GM12891 (cell line): ENCODE data around the gene PTPN13.
"Not testable (repeated sequence)": the region's sequence is repeated elsewhere in the genome, so short reads cannot be mapped to it uniquely, and the experiment has no call there.

ENCODE experiments used
- DNase-seq: peaks from one replicate; pipeline ENCODE4 v3.0.0; 2011; ENCODE audit warnings: low spot score; ENCODE audit not compliant: insufficient read length
- FAIRE-seq: peaks from 2 replicates; lab custom pipeline; 2011; peaks lifted over from hg19 to GRCh38; lab: Jason Lieb, UNC
- PAX5 ChIP-seq: IDR thresholded peaks from 2 replicates; pipeline ENCODE4 v1.6.1; 2011; ENCODE audit warnings: low read length, moderate library complexity, mild to moderate bottlenecking; ENCODE audit not compliant: insufficient read depth, severe bottlenecking
- POLR2A ChIP-seq: IDR thresholded peaks from 2 replicates; pipeline ENCODE4 v1.6.1; 2011; ENCODE audit warnings: low read depth, low read length, control low read depth
- POLR2AphosphoS5 ChIP-seq: IDR thresholded peaks from 2 replicates; pipeline ENCODE4 v1.6.1; 2011; ENCODE audit warnings: low read depth, low read length, control low read depth
- POU2F2 ChIP-seq: IDR thresholded peaks from 2 replicates; pipeline ENCODE4 v1.6.1; 2011; ENCODE audit warnings: low read depth, mild to moderate bottlenecking, control low read depth, low read length, moderate library complexity
- SPI1 ChIP-seq: IDR thresholded peaks from 2 replicates; pipeline ENCODE4 v1.6.1; 2011; ENCODE audit warnings: low read depth, low read length, control low read depth
- TAF1 ChIP-seq: IDR thresholded peaks from 2 replicates; pipeline ENCODE4 v1.6.1; 2011; ENCODE audit warnings: low read depth, low read length, control low read depth

PTPN13 gene

DNA sequence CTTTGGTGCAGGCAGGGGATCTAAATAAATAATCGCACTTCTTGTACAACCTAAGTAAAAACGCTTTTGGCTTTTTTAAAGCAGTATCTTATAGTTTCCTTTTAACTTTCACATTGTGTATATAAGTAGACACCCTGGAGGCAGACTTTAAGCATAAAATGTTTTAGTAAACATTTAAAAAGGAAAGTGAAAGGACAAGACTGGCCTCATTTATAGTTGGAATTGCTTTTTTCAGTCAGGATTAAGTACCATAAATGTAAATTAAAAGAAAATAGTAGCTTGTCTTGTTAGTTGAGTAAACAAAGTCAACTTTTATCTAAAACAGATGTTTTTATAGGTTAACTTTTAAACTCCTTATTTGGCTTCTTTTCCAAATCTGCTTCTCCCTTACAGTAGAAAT, 39.7 kb downstream of the PTPN13 start:
- no peak for DNase-seq
- no peak for FAIRE-seq
- no peak for TF ChIP-seq POLR2AphosphoS5
- no peak for TF ChIP-seq SPI1

DNA sequence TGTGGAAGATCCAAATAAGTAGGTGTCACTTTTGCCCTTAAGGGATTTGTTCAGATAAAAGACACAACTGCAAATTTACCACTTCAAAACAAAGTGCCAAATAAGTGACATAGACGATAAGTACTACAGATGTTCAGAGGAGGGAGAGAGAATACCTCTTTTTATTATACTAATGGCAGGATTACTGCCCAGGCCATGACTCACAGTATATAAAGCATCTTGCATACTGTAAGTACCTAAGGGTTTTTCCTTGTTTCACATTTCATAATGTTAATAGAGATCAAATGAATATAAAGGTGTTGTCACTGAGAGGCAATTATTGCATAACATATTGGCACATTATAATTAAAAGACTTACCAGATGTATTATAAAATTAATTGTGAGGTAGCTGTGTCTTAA, 46.4 kb downstream of the PTPN13 start:
- no peak for DNase-seq
- no peak for FAIRE-seq
- TF ChIP-seq POLR2A: no peak
- no peak for TF ChIP-seq POLR2AphosphoS5
- TF ChIP-seq SPI1: no peak
- no peak for TF ChIP-seq PAX5
- no peak for TF ChIP-seq POU2F2
- TF ChIP-seq TAF1: no peak

DNA sequence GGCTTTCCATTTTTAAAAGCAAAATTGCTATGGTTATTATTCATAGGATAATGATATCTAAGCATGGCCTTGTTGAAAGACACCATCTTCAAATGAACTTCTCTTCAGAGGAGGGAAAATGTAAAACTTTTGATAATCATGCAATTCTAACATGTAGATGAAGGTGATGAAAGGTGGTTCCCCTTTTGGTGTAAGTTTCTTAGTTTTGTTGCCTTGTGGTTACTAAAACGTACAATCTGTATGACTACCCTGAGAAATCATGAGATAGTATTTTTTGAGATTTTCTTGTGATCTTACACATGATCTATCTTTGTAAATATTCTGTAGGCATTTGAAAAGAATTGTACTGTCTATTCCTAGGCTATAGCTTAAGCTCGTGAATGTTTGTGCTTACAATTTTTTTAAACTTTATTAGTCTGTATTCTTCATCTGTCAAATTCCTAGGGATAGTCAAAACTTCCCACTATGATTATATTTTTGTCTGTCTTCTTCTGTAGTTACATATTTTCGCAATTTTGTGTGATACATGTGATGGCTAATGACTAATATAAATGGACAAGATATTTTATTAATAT, 47.5 kb downstream of the PTPN13 start:
- FAIRE-seq (no peak), DNase-seq (no peak)
- TF ChIP-seq PAX5: no peak
- TF ChIP-seq POLR2A: no peak
- TF ChIP-seq TAF1: no peak
- no peak for TF ChIP-seq POU2F2
- TF ChIP-seq SPI1: no peak
- no peak for TF ChIP-seq POLR2AphosphoS5

DNA sequence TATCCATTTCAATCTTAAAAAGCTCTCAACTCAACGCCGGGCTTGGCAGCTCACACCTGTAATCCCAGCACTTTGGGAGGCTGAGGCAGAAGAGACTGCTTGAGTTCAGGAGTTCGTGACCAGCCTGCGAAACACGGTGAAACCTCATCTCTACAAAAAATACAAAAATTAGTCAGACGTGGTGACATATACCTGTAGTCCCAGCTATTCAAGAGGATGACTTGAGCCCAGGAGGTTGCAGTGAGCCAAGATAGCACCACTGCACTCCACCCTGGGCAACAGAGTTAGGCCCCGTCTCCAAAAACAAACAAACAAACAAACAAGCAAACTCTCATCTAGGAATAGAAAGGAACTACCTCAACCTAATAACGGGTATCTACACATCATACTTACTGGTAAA, 50.8 kb downstream of the PTPN13 start:
- FAIRE-seq (no peak), DNase-seq (no peak)
- TF ChIP-seq SPI1 (no peak), PAX5 (no peak), POLR2A (no peak), POU2F2 (no peak), TAF1 (no peak), POLR2AphosphoS5 (no peak)

DNA sequence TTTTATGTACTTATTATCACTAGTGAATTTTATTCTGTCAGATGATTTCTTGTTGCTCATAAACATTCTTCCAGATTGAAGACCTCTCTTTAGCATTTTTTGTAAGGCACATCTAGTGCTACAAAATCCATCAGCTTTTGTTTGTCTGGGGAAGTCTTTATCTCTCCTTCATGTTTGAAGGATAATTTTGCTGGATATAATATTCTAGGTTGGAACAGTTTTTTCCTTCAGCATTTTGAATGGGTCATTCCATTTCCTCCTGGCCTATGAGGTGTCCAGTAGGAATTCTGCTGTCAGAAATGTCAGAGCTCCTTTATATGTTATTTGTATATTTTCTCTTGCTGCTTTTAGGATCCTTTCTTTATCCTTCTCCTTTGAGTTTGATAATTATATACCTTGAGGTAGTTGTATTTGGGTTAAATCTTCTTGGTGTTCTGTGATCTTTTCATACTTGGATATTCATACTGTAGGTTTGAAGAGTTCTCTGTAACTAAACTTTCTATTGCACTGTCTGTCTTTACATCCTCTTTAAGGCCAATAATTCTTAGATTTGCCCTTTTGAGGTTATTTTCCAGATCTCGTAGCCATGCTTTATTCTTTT, 58.3 kb downstream of the PTPN13 start:
- no peak for DNase-seq
- no peak for TF ChIP-seq POLR2A
- FAIRE-seq: no peak

DNA sequence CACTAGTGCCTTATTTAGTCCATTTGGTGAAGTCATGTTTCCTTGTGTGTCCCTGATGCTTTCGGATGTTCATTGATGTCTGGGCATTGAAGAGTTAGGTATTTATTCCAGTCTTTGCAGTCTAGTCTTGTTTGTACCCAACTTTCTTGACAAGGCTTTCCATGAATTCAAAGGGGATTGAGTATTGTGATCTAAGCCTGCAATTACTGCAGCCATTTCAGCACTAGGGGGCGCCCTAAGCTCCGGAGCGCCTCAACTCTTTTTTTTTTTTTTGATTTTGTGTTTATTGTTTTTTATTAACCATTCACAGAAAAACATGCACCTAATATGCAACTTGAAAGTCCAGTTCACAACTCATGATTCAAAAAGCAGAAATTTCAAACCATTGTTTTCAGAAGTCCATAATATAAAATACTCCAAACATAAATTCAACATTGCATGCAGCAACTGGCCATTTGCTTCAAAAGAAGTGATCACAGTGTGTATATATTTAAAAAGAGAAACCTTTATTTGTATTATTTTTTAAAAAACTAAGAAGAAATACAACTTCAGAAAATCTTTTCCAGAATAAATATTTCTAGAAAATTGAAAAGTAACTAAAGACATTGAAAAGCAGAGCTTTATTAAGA, 59.2 kb downstream of the PTPN13 start:
- FAIRE-seq (no peak), DNase-seq (no peak)
- TF ChIP-seq POLR2A (no peak), TAF1 (no peak), POLR2AphosphoS5 (no peak), PAX5 (no peak), POU2F2 (no peak)

DNA sequence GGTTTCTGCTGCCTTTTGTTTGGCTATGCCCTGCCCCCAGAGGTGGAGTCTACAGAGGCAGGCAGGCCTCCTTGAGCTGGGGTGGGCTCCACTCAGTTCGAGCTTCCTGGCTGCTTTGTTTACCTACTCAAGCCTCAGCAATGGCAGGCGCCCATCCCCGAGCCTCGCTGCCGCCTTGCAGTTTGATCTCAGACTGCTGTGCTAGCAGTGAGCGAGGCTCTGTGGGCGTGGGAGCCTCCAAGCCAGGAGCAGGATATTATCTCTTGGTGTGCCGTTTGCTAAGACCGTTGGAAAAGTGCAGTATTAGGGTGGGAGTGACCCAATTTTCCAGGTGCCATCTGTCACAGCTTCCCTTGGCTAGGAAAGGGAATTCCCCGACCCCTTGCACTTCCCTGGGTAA, 62.7 kb downstream of the PTPN13 start:
- not testable (repeated sequence) for FAIRE-seq, DNase-seq

DNA sequence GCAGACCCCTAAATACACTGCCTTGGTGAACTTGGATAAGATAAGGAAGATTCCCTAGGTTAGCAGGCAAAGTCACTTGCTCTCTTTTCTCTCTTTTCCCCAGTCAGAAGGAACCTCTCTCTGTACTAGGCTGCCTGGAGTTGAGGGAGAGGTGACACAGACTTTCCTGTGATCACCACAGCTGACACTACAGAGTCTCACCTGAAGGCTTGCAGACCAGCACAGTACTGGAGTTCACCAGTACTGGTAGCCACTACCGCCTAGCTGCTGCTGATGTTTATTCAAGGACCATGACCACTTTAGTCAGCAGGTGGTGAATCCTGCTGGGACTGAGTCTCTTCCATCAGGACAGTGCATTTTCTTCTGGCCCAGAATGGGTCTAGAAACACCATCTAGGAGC, 63.3 kb downstream of the PTPN13 start:
- FAIRE-seq (no peak), DNase-seq (no peak)
- TF ChIP-seq TAF1 (no peak), POLR2A (no peak), SPI1 (no peak)

DNA sequence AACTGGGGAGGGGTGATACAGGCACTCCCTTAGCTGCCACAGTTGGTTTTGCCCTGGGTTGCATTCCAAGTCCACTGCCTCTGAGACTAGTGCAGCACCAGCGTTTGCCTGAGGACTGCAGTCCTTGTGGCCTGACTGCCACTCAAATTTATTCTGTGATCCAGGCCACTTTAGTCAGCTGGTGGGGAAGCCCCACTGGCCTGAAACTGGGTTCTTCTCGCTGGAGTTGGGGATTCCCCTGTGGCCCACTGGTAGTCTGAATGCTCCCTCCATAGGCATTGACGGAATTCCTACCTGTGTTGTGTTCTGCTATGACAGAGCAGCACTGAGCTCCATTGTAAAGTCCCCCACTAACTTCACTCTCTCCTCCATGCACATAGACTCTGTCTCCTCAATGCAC, 63.8 kb downstream of the PTPN13 start:
- TF ChIP-seq PAX5 (no peak), SPI1 (no peak), POU2F2 (no peak), TAF1 (no peak)
- DNase-seq: no peak
- FAIRE-seq: no peak

DNA sequence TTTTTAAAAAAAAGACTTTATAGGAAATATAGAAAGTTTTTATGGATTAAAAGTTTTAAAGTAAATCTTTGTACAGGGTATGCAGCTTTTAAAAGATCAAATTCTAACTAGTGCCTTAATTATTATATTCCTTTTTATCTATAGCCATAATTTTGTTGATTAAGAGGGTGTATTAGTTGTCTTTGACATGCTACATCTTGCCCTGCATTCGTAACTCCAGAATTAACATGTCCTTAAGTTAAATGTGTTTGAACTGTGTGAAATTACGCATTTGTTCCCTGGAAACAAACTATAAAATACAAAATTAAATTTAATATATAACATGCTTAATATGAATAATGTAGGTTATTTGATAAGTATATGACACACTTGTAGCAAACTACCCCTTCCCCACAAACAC, 66.3 kb downstream of the PTPN13 start:
- FAIRE-seq: no peak
- no peak for DNase-seq
- no peak for TF ChIP-seq SPI1
- no peak for TF ChIP-seq POU2F2
- TF ChIP-seq TAF1: no peak
- TF ChIP-seq POLR2AphosphoS5: no peak
- no peak for TF ChIP-seq POLR2A
- TF ChIP-seq PAX5: no peak

DNA sequence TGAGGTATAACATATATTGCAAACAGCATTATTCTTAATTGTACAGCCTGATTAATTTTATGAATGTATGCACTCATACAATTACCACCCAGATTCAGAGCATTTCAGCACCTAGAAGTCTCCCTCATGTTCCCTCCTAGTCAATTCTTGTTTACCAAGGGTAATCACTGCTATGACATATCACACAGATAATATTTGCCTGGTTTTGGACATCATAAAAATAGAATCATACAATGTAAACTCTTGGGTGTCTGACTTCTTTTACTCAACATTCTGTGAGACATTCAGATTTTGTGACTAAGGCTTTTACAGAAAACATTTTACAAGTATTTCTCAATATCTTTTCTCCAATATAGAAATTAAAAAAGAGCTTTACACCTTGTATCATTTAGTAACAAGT, 66.9 kb downstream of the PTPN13 start:
- no peak for FAIRE-seq
- no peak for DNase-seq
- no peak for TF ChIP-seq SPI1
- no peak for TF ChIP-seq POLR2A

DNA sequence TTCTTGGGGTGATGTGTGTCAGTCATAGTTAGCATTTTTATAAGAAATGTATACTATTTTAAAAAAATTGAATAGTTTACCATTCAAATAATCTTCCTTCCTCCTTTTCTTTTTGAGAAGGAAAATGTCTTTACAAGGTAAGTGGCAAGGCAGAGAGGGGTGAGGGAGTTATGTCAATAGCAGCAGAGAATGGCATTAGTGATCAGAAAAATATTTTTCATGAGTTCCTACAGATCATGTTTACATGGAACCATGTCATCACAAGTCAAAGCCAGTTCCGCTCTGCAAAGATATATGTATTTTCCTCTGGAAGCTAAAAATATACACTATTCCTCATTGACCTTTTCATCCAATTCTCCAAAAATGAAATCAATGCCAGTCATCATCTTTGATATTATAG, 67.3 kb downstream of the PTPN13 start:
- no peak for FAIRE-seq
- no peak for DNase-seq
- TF ChIP-seq POLR2A (no peak), POLR2AphosphoS5 (no peak), SPI1 (no peak), PAX5 (no peak), TAF1 (no peak), POU2F2 (no peak)
